Gastroesophageal sphincter (tissue), 3 donors: ENCODE data around the gene PPP1R10.

ENCODE experiments used
- EP300 ChIP-seq: sonication (generic); formaldehyde crosslinking; IDR thresholded peaks from one replicate; pipeline ENCODE4 v1.6.1; 2017; ENCODE audit warnings: antibody characterized with exemption, mild to moderate bottlenecking
- POLR2A ChIP-seq, 2 donors: fragments of 450-650 bp; IDR thresholded peaks; one replicate each; pipeline ENCODE4 v1.6.1; 2017; ENCODE audit warnings: antibody characterized with exemption in 2 of 2, mild to moderate bottlenecking in 2 of 2, moderate library complexity in 1 of 2
- TF ChIP-seq, protein P1 (sequence below), 4 experiments: fragments of 200-600 bp in 2 of 4; fragments of 450-650 bp in 2 of 4; sonication (generic) in 1 of 4; IDR thresholded peaks; one replicate each; pipeline ENCODE4 v1.5.1; 2017 to 2019; ENCODE audit warnings: antibody characterized with exemption in 4 of 4, mild to moderate bottlenecking in 2 of 4, moderate library complexity in 2 of 4

DNA sequence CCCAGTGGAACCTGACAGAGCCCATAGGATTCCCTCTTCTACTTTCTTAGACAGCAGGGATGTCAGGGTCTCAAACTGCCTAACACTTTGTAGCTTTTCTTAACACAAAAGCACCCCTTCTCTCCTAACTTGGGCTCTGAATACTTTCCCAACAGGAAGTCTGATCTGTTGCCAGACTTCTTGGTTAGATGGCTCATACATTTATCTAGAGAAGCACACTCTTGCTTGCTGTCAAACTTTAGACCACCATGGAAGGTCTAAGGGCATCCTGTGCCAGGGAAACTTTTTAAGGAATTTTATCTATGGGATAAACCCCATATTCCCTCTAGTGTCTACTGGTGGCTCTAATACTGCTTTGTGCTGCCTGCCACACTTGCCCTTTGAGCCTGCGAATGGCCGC is 26.6 kb upstream of the PPP1R10 start:
- TF ChIP-seq POLR2A (IDR thresholded peaks at IDR 0.05) (no peak), EP300 (no peak)
- TF ChIP-seq, protein P1, sequence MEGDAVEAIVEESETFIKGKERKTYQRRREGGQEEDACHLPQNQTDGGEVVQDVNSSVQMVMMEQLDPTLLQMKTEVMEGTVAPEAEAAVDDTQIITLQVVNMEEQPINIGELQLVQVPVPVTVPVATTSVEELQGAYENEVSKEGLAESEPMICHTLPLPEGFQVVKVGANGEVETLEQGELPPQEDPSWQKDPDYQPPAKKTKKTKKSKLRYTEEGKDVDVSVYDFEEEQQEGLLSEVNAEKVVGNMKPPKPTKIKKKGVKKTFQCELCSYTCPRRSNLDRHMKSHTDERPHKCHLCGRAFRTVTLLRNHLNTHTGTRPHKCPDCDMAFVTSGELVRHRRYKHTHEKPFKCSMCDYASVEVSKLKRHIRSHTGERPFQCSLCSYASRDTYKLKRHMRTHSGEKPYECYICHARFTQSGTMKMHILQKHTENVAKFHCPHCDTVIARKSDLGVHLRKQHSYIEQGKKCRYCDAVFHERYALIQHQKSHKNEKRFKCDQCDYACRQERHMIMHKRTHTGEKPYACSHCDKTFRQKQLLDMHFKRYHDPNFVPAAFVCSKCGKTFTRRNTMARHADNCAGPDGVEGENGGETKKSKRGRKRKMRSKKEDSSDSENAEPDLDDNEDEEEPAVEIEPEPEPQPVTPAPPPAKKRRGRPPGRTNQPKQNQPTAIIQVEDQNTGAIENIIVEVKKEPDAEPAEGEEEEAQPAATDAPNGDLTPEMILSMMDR (IDR thresholded peaks at IDR 0.05): no peak
